ENCODE data around the gene EMILIN2.
"Not testable (repeated sequence)": the region's sequence is repeated elsewhere in the genome, so short reads cannot be mapped to it uniquely, and the experiment has no call there.

The EMILIN2 gene

DNA sequence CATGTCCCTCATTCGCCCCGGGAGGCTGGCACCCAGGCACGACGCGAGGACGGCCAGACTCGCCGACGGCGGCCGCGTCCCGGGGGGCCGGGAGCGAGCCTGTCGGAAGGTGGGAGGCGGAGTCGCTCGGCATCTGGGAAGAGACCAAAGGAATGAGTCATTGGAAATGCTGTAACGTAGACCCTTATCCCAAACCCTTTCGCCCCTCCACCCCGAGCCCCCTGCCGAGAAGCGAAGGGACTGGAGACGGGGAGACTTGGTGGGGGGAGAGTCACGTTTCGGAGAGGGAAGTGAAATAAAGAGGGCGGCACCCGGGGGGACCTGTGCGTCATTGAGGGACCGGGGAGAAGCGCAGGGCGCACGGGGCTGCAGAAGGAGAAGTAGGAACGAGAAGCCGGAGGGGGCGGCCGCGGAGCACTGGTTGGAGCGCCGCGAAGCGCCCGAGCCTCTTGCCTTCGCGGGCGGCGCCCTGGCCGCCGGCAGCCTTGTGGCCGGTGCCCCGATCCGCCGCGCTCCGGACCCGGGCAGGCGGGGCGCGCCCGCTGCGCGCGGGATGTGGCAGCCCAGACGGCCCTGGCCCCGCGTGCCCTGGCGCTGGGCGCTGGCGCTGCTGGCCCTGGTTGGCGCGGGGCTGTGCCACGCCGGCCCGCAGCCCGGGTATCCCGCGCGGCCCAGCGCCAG is at the start of gene EMILIN2:
Gene EMILIN2 (plus strand): TSS at position 371 of the 681 bp plus-strand sequence. CDS start 183 bp downstream, at position 554.
- FAIRE-seq = no peak
- DNase-seq (ENCODE audit: extremely low spot score, insufficient read length, low read depth) = no peak

DNA sequence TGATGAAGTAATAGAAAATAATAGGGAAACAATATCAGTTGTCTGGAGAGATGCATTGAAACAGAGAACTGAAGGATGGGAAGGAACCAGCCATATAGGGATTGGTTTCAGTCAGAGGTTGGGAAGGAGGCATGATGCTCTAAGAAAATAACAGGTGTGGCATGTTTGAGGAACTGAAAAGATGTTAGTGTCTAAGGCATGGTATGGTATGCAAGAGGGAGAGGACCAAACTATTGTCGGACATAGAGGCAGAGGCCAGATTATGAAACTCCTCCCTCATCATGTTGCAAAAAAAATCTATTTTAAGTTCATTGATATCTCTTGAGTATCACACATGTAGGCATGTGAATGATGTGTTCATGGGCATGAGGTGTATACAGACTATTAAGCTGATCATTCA is 48.9 kb upstream of the EMILIN2 start:
- FAIRE-seq = no peak
- DNase-seq (ENCODE audit: extremely low spot score, insufficient read length, low read depth) = no peak

DNA sequence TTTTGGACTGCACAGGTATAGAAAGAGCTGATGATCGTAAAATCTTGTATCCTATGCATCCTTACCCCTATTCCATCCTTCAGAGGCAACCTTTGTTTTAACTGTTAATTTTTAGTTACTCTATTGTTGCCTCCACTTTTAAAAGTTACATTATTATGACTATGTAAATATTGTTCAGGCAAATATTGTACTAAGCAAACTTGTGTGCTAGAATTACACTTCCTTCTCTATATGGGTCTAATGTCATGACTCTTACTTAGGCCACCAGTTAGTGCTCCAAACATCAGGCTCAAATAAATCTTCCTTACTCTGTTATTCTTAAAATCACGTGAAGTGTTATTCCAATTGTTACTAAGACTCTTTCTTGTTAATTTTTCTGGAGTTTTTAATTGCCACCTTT is 47.4 kb upstream of the EMILIN2 start:
- DNase-seq (ENCODE audit: extremely low spot score, insufficient read length, low read depth) (no peak), FAIRE-seq (no peak)

DNA sequence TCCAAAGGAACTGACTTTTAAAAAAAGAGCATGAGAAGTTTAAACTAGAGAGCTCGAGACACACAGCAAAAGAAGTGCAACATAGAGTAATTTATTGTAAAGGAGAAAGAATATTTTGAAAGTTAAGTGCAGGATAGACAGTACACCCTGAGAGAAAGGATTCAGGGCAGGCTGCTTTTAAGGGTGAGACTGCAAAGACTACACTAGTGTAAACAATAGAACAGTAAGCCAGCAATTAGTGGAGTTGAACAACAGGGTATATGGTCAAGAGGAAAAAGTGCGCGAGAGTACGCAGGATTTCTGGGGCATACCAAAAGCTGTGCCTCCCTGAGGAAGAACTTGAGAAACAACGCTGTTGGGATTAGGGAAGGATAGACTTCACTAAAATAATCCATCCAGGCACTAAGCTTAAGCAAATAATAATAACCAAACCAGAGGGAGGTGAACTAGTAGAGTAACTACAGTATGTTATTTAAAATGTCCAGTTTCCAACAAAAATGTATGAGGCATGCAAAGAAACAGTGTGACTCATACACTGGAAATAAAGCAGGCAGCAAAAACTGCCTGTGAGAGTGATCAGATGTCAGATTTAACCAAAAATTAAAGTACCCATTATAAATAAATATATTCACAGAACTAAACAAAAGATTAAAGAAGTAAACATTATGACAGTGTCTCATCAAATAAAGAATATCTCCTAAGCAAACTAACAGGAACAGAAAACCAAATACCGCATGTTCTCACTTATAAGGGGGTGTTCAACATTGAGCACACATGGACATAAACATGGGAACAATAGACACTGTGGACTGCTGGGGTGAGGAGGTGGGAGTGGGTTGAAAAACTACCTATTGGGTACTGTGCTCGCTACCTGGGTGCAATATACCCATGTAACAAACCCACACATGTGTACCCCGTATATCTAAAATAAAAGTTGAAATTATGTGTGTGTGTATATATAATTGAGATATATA is 40.5 kb upstream of the EMILIN2 start:
- no peak for DNase-seq (ENCODE audit: extremely low spot score, insufficient read length, low read depth)
- no peak for FAIRE-seq

DNA sequence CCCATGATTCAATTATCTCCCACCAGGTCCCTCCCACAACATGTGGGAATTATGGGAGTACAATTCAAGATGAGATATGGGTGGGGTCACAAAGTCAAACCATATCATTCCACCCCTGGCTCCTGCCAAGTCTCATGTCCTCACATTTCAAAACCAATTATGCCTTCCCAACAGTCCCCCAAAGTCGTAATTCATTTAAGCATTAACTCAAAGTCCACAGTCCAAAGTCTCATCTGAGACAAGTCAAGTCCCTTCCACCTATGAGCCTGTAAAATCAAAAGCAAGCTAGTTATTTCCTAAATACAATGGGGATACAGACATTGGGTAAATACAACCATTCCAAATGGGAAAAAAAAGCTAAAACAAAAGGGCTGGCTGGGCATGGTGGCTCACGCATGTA is 38.2 kb upstream of the EMILIN2 start:
- DNase-seq (ENCODE audit: extremely low spot score, insufficient read length, low read depth); FAIRE-seq: not testable (repeated sequence)

GRCh38 chr18:2809666-2810183 is 37.1 kb upstream of the EMILIN2 start:
- not testable (repeated sequence) for DNase-seq (ENCODE audit: extremely low spot score, insufficient read length, low read depth); FAIRE-seq

GRCh38 chr18:2811416-2811815 is 35.4 kb upstream of the EMILIN2 start:
- FAIRE-seq (no peak), DNase-seq (ENCODE audit: extremely low spot score, insufficient read length, low read depth) (no peak)

DNA sequence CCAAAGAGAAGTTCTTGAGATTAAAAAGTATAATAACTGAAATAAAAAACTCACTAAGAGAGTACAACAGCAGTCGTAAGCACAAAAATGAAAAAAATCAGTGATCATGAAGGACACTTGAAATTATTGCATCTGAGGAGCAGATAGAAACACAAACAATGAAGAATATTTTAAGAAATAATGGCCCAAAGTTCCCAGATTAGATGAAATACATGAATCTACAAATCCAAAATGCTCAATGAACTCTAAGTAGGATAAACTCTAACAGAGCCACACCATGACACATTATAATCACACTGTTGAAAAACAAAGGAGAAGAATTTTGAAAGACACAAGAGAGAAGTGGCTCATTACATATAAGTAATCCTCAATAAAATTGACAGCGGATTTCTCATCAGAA is 31.9 kb upstream of the EMILIN2 start:
- no peak for DNase-seq (ENCODE audit: extremely low spot score, insufficient read length, low read depth)
- FAIRE-seq = no peak

DNA sequence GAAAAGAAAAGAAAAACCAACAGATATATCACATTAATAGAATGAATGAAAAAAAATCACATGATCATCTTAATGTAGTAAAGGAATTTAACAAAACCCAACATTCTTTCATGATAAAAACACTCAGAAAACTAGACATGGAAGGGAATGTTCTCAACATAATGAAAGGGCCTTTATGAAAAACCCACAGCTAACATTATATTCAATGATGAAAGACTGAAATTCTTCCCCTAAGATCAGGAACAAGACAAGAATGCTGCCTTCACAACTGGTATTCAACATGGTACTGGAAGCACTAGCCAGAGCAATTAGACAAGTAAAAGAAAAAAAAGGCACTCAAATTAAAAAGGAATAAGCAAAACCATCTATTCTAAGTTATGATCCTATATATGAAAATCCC is 28.5 kb upstream of the EMILIN2 start:
- DNase-seq (ENCODE audit: extremely low spot score, insufficient read length, low read depth) (no peak), FAIRE-seq (no peak)

DNA sequence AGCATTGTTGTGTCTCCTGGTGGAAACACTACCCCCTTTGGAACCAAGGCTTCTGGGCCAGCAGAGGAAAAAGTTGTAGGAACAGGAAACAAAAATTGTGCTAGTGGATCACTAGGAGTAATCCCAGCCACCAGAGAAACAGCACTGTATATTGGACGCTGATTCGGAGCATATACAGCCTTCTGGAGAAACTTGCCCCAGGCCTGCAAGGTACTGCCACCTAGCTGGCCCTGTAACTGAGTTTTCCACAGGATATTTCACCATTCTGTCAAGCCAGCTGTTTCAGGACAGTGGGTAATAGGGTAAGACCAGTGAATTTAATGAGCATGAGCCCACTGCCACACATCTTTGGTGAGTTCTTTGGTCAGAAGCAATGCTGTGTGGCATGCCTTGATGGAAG is 25.1 kb upstream of the EMILIN2 start:
- FAIRE-seq (no peak), DNase-seq (ENCODE audit: extremely low spot score, insufficient read length, low read depth) (no peak)

DNA sequence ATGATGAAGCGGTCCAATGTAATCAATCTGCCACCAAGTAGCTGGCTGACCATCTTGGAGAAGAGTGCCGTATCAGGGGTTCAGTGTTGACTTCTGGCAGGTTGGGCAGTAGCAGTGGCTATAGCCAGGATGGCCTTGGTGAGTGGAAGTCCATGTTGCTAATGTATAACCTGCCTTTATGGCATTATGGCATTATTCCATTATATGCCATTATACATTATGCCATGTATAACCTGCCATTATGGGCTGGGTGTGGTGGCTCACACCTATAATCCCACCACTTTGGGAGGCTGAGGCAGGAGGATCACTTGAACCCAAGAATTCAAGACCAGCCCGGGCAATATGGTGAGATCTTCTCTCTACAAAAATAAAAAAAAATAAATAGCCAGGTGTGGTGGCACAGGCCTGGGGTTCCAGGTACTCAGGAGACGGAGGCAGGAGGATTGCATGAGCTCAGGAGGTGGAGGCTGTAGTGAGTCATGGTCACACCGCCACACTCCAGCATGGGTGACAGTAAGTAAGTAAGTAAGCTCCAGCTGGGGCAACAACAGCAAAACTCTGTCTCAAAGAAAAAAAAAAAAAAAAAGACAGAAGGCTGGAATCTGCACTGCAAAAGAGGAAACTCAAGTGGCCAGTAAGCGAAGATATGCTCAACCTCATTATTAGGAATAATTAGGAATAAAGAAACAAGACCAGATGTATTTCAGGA is 24.4 kb upstream of the EMILIN2 start:
- no peak for DNase-seq (ENCODE audit: extremely low spot score, insufficient read length, low read depth)
- no peak for FAIRE-seq

DNA sequence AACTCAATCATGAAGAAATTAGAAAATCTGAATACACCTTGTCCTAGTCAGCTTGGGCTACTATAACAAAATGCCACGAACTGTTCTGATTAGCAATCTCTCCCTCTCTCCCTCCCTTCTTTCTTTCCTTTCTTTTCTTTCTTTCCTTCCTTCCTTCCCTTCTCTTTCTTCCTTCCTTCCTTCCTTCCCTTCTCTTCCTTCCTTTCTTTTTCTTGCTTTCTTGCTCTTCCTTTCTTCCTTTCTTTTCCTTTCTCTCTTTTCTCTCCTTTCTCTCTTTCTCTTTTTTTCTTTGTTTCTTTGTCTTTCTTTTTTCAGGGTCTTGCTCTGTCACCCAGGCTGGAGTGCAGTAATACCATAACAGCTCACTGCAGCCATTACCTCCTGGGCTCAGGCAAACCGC is 23.6 kb upstream of the EMILIN2 start:
- FAIRE-seq = no peak

GRCh38 chr18:2823966-2824365 is 22.8 kb upstream of the EMILIN2 start:
- no peak for DNase-seq (ENCODE audit: extremely low spot score, insufficient read length, low read depth)
- FAIRE-seq = no peak

More for the DNA sequence above, 23.6 kb upstream of the EMILIN2 start:
- no peak for DNase-seq (ENCODE audit: extremely low spot score, insufficient read length, low read depth)

DNA sequence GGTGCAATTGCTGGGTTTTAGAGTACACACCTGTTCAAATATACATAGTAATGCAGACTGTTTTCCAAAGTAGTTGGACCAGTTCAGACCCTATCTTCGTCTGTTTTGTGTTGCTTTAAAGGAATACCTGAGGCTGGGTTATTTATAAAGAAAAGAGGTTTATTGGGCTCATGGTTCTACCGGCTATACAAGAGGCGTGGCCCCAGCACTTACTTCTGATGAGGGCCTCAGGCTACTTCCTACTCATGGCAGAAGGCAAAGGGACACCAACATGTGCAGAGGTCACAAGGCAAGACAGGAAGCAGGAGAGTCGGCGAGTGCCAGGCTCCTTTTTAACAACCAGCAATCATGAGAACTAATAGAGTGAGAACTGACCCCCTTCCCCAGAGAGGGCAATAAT is 21.9 kb upstream of the EMILIN2 start:
- DNase-seq (ENCODE audit: extremely low spot score, insufficient read length, low read depth) (no peak), FAIRE-seq (no peak)

GRCh38 chr18:2825613-2826175 is 21.1 kb upstream of the EMILIN2 start:
- no peak for FAIRE-seq

GRCh38 chr18:2826581-2826980 is 20.2 kb upstream of the EMILIN2 start:
- DNase-seq (ENCODE audit: extremely low spot score, insufficient read length, low read depth) = no peak
- FAIRE-seq = no peak

More at GRCh38 chr18:2825613-2826175, 21.1 kb upstream of the EMILIN2 start:
- DNase-seq (ENCODE audit: extremely low spot score, insufficient read length, low read depth) = no peak

DNA sequence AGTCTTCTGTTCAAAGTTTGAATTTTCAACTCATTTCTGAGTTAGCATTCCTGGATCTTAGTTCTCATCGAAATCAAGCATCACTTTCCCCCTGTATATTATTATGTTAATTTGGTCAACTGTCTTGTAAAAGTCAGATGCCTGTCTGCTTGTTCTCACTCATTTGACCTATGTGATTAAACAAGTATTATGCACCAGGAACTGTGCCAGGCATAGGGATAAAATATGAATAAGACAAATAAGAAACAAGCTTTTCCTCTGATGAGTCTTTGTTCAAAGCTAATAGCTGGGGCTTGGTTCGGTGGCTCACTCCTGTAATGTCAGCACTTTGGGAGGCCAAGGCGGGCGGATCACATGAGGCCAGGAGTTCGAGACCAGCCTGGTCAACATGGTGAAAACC is 19.7 kb upstream of the EMILIN2 start:
- DNase-seq (ENCODE audit: extremely low spot score, insufficient read length, low read depth) (no peak), FAIRE-seq (no peak)

GRCh38 chr18:2836118-2836517 is 10.7 kb upstream of the EMILIN2 start:
- DNase-seq (ENCODE audit: extremely low spot score, insufficient read length, low read depth); FAIRE-seq: not testable (repeated sequence)

- not testable (repeated sequence) for DNase-seq (ENCODE audit: extremely low spot score, insufficient read length, low read depth); FAIRE-seq
Measured at GRCh38 chr18:2837290-2837689, 9.5 kb upstream of the EMILIN2 start.

DNA sequence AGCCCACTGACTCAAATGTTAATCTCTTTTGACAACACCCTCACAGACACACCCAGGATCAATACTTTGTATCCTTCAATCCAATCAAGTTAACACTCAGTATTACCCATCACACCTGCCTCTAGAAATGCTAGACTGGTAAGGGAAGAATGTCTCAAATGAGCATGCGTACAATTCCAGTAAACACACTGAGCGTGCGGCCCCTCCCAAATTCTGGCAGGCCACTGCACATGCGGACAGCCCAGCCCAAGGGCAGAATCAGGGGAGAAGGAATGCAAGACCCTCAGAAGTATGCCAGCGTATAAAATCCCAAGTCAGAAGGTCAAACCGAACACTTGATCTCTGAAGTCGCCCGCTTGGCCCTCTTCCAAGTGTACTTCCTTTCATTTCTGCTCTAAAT is 7.6 kb upstream of the EMILIN2 start:
- FAIRE-seq (no peak), DNase-seq (ENCODE audit: extremely low spot score, insufficient read length, low read depth) (no peak)

Measured in GM18507 (cell line).